HG03558 (cell line): ENCODE data around the gene ZNF492.
"Not testable (repeated sequence)": the region's sequence is repeated elsewhere in the genome, so short reads cannot be mapped to it uniquely, and the experiment has no call there.

Source experiments
- ATAC-seq: cut with Tn5 transposase; IDR thresholded peaks from one replicate; pipeline ENCODE4 v1.9.1; 2021; ENCODE audit warnings: moderate number of reproducible peaks; ENCODE audit not compliant: unreplicated experiment; ENCODE audit errors: extremely low read depth

Gene ZNF492

DNA sequence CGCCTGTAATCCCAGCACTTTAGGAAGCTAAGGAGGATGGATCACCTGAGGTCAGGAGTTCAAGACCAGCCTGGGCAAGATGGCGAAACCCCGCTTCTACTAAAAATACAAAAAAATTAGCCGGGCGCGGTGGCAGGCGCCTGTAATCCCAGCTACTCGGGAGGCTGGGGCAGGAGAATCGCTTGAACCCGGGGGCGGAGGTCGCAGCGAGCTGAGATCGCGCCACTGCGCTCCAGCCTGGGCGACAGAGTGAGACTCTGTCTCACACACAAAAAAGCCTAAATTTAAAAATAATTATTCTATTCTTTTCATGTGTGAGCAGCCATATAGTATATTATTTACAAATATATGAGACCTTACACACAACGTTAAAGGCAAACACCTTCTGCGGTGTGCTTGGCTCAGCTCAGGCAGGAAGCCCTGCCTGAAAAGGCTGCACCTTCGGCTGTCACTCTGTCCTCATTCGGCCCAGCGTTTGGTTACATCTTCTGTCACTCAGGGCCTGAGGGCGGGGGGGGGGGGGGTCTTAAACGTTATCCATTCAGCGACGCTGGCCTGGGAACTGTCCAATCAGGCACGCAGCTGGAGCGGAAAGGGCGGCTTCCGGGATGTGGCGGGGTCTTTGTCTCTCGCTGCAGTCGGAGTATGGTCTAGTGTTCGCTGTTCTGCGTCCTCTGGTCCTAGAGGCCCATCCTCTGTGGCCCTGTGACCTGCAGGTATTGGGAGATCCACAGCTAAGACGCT, at the start of gene ZNF492:
Gene ZNF492, plus strand, starts transcription at position 619 of the 744 bp plus-strand sequence. CDS start 19,076 bp downstream, outside the sequence.
- ATAC-seq, result not testable (repeated sequence)

GRCh38 chr19:22595422-22595821, 38.7 kb upstream of the ZNF492 start:
- no peak for ATAC-seq

DNA sequence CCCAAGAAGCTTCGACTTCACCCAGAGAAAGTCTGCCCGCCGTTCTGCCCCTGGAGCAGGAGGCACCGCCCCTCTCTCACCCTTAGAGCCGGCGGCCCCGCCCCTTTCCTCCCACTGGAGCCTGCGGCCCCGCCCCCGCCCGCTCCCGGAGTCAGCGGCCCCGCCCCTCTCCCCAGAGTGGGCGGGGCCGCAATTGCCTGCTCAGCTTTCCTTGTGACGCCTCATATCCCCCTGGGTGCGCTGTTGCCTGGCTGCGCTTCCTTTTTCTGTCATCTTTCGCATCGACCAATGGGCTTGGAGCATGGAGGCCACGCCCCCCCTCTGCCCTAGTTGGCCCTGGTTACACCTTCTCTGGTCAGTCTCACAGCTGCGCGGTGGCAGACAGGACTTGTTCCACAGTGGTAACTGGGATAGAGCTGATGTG, 38.2 kb upstream of the ZNF492 start:
- ATAC-seq, result no peak

DNA sequence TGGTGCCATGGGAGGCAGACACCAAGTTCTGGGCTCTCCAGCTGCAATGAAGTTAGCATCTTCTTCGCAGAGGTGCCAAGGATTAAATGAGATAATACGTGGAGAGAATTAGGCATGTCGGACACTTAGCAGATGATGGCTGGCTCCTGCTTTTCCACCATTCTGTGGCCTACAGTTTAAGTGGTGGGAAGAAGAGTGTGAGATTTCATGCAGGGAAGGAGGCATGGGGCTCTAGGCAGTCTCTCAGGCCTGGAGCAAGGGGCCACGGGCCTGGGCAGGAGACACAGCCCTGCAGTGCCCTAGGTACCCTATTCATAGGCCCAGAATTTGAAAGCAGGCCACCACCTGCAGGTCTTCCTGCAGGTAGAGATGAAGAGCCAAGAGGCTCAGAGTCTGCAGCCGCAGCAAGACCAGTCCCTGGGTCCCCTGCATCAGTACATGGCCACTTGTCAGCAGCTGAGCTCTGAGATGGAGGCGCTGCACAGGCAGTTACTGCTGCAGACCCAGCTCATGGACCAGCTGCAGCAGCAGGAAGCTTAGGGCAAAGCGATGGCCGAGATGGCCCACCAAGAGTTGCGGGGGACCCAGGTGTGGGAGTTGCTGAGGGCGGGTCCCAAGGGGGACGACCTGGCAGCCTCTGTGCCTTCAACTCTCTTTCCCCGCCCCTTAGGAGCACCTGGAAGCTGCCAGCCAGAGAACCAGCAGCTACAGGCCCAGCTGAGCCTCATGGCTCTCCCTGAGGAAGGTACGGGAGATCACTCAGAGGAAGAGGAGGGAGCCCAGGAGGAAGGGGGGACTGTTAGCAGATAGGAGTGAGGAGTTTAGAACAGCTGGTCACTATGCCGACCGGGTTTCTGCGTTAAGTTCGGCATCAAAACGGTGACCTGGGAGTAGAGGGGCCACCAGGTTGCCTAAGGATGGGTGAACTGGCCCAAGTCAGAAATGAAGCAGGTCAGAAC, 33.2 kb upstream of the ZNF492 start:
- no peak for ATAC-seq

DNA sequence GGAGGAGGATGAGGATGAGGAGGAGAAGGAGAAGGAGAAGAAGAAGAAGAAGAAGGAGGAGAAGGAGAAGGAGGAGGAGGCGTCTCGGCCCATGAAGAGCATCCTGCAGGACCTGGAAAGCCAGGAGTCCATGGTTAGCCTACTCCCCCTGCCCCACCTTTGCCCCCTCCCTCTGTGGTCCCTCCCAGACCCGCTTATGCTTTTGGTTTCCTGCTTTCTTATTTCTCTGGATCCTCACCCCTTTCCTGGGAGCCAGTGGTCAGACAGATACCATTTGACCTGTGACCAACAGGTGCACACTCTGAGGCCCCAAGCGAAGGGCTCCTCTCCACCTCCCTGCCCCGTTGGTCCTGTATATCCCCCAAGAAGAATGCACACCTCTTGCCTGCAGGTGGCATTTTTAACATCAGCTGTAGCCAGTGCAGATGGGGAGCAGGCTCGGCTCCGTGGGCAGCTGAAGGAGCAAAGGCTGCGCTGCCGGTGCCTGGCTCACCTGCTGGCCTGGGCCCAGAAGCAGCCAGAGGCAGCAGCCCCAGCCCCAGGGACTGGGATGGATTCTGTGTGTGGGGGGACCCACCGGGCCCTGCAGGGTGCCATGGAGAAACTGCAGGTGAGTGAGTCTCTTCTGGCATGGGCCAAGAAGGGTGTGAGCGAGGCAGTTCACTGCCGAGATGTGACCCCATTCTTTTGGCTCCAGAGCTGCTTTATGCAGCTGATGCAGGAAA, 32.1 kb upstream of the ZNF492 start:
- no peak for ATAC-seq

DNA sequence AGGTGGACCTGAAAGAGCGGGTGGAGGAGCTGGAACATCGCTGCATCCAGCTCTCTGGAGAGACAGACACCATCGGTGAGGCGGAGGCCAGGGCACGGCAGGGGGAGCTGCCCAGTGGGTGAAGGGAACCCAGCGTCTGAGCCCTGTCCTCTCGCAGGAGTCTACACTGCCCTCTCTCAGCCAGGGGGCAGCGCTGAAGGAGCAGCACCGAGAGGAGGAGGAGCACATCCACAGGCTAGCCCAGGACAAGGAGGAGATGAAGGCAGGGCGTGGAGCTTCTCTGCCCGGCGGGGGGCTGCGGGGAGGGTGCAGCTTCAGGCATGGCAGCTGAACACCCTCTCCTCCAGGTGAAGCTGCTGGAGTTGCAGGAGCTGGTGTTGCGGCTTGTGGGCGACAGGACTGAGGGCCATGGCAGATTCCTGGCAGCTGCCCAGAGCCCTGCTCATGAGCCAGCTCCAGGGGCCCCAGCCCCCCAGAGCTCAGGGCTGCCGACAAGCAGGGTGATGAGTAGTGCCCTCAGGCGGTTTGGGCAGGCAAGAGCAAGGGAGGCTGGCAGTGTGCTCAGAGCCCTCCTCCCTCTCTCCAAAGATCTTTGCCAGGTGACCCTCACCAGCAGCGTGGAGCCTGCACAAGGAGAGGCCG, 31.4 kb upstream of the ZNF492 start:
- ATAC-seq, result no peak

DNA sequence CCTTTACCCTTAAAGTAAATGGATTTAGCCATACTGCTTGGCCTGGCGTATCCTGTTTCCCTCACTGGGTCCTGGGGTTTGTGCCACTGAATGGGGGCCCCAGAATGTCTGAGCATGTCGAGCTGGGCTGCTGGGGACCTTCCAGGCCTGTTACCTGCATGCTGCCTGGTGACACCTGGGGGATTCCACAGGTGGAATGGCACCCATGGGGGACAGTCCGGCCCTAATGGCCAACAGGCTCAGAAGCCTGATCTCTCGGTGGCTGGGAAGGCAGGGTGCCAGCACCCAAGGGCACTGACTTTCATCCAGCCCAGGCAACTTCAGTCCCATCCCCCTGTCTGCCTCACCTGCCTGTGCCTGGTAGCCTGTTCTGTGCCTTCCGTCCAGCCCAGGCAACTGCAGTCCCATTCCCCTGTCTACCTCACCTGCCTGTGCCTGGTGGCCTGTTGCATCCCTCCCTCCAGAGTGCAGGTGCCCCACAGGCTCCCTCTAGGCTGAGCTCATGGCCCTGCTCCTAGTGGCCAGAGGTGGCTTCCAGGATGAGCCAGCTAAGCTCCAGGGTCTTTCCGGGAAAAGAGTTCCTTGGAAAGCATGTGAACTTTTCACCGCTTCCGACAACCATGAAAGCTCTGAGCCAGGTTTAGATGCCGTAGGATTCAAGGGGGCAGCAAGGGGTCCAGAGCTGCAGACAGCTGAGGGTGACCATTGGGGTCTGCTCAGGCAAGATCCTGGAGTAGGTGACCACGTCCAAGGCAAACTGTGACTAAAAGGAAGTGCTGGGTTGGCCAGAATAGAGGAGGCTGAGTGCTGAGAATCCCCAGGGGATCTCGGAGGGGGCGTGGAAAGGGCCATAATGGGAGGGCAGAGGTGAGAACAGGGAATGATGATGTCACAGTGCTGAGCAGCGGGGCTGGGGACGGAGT, 30.3 kb upstream of the ZNF492 start:
- no peak for ATAC-seq

DNA sequence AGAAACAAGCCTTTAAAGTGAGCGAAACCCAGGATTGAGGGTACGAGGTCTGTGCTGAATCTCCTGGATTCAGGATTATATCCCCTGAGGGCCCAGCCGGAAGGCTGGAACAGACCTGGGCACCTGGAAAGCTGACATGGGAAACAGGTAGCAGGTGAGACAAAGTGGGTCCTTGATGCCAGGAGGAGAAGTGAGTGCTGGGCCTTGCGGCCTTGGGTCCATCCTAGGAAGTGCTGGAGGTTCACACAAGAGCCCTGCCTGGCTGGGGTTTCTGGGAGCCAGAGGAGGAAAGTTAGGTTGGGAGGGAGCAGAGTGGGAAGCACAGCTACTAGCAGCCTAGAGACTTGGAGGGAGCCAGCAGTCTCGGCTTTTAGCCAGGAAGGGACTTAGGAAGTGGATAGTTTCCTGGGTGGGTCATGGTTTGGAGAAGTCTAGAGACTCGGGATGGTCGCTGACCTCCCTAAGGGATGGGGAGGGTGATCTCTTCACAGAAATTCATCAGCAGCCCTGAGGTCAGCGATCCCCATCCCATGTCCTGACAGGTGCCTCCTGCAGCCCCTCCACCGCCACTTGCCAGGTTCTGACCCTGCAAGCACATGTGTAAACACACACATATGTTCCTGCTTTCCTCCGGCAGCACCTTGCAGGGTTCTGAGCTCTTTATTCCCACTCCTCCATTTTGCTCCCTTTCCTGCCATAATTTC, 29.4 kb upstream of the ZNF492 start:
- no peak for ATAC-seq

DNA sequence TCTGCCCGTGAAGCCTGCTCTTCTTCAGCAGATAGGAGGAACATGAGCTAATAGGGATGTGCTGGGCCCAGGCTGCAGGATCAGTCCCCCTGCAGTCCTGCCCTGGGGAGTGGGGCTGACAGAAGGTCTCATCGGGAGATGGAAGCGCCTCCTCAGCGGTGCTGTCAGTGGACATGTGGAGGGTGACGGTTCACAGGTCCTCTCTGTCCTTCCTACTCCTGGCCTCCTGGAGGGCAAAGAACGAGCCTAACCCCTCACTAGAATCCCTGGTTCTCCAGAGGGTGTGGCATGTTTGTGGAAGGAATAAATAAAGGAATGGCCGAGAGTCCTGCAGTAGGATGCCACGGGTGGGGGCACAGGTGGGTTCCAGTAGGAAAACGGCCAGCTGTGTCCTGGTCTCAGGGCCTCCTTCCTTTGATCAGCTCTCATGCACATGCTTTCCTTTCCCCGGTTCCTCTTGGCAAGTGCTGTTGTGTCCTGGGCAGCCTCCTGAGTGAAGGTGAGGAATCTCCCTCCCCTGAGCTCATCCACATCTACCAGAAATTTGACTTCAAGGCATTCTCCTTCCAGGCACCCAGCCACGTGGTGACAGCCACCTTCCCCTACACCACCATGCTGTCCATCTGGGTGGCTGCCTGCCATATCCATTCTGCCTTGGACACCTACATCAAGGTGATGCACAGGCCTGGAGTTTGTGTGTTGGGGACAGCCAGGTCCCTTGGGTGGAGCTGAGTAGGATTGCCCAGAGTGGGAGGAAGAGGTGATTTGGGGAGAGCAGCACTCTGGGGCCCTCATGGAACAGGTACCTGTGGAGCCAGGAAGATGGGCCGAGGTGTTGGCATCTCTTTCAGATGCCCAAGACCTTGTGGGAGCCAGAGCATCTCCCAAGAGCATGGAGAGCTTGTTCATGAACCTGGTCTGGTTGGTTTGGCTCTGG, 28.6 kb upstream of the ZNF492 start:
- no peak for ATAC-seq

DNA sequence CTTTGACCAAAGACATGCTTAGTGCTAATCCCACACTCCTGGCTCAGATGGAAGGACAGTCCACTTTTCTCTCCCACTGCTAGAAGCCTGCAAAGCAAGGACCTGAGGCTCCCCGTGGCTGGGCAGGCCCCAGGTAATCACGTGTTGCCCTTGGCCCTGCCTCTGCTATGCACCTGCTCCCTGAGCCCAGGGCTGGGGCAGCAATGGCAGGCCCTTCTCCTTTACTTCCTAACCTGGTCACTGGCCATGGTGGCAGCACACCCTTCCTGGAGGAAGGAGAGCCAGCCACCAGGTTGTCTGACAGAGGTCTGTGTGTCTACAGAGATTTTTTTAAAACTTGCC, 27.9 kb upstream of the ZNF492 start:
- no peak for ATAC-seq

DNA sequence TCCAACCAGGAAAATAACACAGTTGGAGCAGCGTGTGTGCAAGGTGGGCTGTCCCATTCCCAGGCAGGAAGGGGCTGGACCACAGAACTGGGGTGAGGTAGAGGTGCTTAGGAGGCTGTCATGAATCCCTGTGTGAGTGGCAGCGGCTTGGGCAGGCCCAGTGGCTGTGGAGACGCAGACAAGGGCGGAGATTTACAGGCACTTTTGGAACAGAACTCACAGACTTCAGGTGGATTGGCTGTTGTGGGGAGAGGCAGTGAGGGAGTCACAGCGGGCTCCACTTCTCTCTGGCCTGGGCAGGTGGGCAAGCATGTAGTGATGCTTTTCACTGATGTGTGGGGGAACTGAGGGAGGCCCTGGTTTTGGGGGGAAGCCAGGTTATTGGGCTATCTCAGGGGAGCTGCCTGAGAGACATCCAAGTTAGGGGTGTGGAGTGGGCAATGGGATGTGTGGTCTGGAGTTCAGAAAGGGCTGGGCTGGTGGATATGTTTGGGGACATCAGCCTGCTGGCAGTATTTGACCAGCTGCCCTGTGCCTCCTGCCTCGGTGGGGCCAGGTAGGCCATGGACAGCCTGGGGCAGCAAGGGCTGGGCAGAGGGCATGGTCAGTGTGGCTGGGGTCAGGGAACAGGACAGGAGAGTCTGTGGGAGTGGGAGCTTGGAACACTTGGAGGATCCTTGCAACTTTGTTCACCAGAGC, 27.0 kb upstream of the ZNF492 start:
- no peak for ATAC-seq

DNA sequence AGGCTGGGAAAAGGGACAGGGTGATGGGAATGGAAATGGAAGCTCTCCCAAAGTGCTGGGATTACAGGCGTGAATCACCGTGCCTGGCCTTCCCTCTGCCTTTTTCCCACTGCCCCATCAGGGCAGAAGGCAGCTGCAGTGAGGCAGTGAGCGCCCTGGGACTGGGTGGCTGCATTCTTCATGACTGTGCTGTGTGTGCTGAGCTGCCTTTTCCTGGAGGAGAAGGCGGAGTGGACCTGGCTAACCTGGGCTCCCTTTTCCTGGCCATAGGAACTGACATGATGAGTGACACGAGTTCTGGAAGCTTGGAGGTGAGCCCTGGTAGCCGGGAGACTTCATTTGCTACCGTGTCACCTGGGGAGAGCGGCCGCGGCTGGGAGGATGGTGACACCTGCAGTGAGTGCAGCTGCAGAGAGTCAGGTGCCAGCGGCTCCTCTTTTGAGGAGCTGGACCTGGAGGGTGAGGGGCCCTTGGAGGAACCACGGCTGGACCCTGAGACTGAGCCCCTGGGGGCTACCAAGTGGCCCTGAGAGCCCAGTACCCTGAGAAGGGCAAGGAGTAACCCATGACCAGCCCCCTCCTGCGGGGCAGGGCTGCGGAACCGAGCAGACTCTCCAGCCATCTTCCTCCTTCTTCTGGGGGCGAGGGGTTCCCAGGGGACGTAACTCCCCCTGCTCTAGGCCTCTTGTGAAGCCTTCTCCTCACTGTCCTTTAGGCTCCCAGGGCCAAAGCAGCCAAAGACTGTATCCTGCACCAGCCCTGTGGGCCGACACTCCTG, 26.3 kb upstream of the ZNF492 start:
- ATAC-seq, result no peak

GRCh38 chr19:22608441-22608840, 25.7 kb upstream of the ZNF492 start:
- no peak for ATAC-seq

- ATAC-seq, result no peak
These were observed 24.5 kb upstream of the ZNF492 start for GRCh38 chr19:22609630-22610029.

GRCh38 chr19:22610121-22610520, 24.0 kb upstream of the ZNF492 start:
- no peak for ATAC-seq

DNA sequence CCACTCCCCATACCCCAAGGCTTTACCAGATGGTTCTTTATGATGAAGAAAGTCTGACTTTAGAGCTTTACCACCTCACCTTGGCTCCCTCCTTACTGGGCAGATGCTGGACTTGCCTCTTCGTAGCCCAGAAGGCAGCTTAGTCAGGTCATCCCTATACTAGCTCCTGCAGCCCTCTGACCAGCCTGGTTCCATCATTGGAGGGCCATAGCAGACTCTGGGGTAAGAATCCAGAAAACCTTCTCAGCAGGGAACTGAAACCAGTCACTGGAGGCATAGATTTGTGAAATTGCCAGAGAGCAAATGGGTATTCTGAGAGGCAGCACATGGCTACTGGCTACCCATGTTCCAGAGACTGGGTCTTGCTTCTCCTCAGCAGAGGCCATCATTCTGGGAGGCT, 21.8 kb upstream of the ZNF492 start:
- ATAC-seq, result no peak
